Measurements from ENCODE around the gene LDHB.
"Not testable (repeated sequence)": the region's sequence is repeated elsewhere in the genome, so short reads cannot be mapped to it uniquely, and the experiment has no call there.

Gene LDHB

GRCh38 chr12:21661396-21662093 lies 3.9 kb upstream of the LDHB start:
- DNase-seq (ENCODE audit: low read depth): not testable (repeated sequence)

GRCh38 chr12:21659383-21659782 lies 1.7 kb upstream of the LDHB start:
- DNase-seq (ENCODE audit: low read depth): no peak

GRCh38 chr12:21656905-21657325 lies 727 bp downstream of the LDHB start:
- DNase-seq (ENCODE audit: low read depth): no peak

GRCh38 chr12:21655591-21655990 lies 2.1 kb downstream of the LDHB start:
- DNase-seq (ENCODE audit: low read depth): no peak

GRCh38 chr12:21651821-21652220 lies 5.8 kb downstream of the LDHB start:
- no peak for DNase-seq (ENCODE audit: low read depth)

- no peak for DNase-seq (ENCODE audit: low read depth)
Observed at GRCh38 chr12:21650997-21651396, 6.6 kb downstream of the LDHB start.

- no peak for DNase-seq (ENCODE audit: low read depth)
Observed at GRCh38 chr12:21649034-21649433, 8.6 kb downstream of the LDHB start.

GRCh38 chr12:21648378-21648777 lies 9.3 kb downstream of the LDHB start:
- no peak for DNase-seq (ENCODE audit: low read depth)

GRCh38 chr12:21647179-21647578 lies 10.5 kb downstream of the LDHB start:
- no peak for DNase-seq (ENCODE audit: low read depth)

- DNase-seq (ENCODE audit: low read depth): not testable (repeated sequence)
Observed at GRCh38 chr12:21645041-21645500, 12.6 kb downstream of the LDHB start.

GRCh38 chr12:21644516-21644915 lies 13.1 kb downstream of the LDHB start:
- DNase-seq (ENCODE audit: low read depth): no peak

- no peak for DNase-seq (ENCODE audit: low read depth)
Observed at GRCh38 chr12:21643758-21644157, 13.9 kb downstream of the LDHB start.

GRCh38 chr12:21642707-21643389 lies 14.8 kb downstream of the LDHB start:
- no peak for DNase-seq (ENCODE audit: low read depth)

GRCh38 chr12:21638054-21638891 lies 19.4 kb downstream of the LDHB start:
- no peak for DNase-seq (ENCODE audit: low read depth)

- no peak for DNase-seq (ENCODE audit: low read depth)
Observed at GRCh38 chr12:21634245-21634644, 23.4 kb downstream of the LDHB start.

- no peak for DNase-seq (ENCODE audit: low read depth)
Observed at GRCh38 chr12:21631367-21631766, 26.3 kb downstream of the LDHB start.

- DNase-seq (ENCODE audit: low read depth): no peak
Observed at GRCh38 chr12:21627924-21628323, 29.7 kb downstream of the LDHB start.

- DNase-seq (ENCODE audit: low read depth): no peak
Observed at GRCh38 chr12:21618566-21618965, 39.1 kb downstream of the LDHB start.

GRCh38 chr12:21617030-21617429 lies 40.6 kb downstream of the LDHB start:
- no peak for DNase-seq (ENCODE audit: low read depth)

- DNase-seq (ENCODE audit: low read depth): no peak
Observed at GRCh38 chr12:21615431-21615830, 42.2 kb downstream of the LDHB start.

- no peak for DNase-seq (ENCODE audit: low read depth)
Observed at GRCh38 chr12:21614506-21614905, 43.1 kb downstream of the LDHB start.

GRCh38 chr12:21613931-21614330 lies 43.7 kb downstream of the LDHB start:
- DNase-seq (ENCODE audit: low read depth): no peak

GRCh38 chr12:21608196-21608595 lies 49.4 kb downstream of the LDHB start:
- no peak for DNase-seq (ENCODE audit: low read depth)

Data from stimulated activated CD8-positive, alpha-beta memory T cell treated with anti-CD3 and anti-CD28 coated beads, Interleukin-7, amount 100 ng/mL, for 24 hours (primary cell).